Central memory CD8-positive, alpha-beta T cell (primary cell): Measurements from ENCODE around the gene GSPT1.
"Not testable (repeated sequence)": the region's sequence is repeated elsewhere in the genome, so short reads cannot be mapped to it uniquely, and the experiment has no call there.

Source experiments
- ATAC-seq: fragments of 150-1000 bp; cut with Tn5 transposase; replicated peaks from 2 replicates; pipeline ENCODE4 v1.10.0; 2022; ENCODE audit warnings: mild to moderate bottlenecking, moderate FRiP score, moderate number of reproducible peaks; ENCODE audit not compliant: poor library complexity, severe bottlenecking; ENCODE audit errors: extremely low read depth
- DNase-seq, 2 donors: peaks; one replicate each; pipeline ENCODE4 v3.0.0; 2021; ENCODE audit warnings: low spot score in 2 of 2
- H3K27ac Mint-ChIP-seq: one replicate; pipeline ENCODE4 v1.8.0; 2022; ENCODE audit warnings: low read depth, mild to moderate bottlenecking, moderate library complexity, mixed read lengths
- H3K27me3 Mint-ChIP-seq: one replicate; pipeline ENCODE4 v1.8.0; 2022; ENCODE audit warnings: mixed read lengths
- H3K36me3 Mint-ChIP-seq: one replicate; pipeline ENCODE4 v1.8.0; 2022; ENCODE audit warnings: mild to moderate bottlenecking, moderate library complexity, mixed read lengths; ENCODE audit not compliant: insufficient read depth
- H3K4me1 Mint-ChIP-seq: one replicate; pipeline ENCODE4 v1.8.0; 2022; ENCODE audit warnings: mixed read lengths
- H3K4me3 Mint-ChIP-seq: one replicate; pipeline ENCODE4 v1.8.0; 2022; ENCODE audit warnings: mild to moderate bottlenecking, moderate library complexity, mixed read lengths
- H3K9me3 Mint-ChIP-seq: one replicate; pipeline ENCODE4 v1.8.0; 2022; ENCODE audit warnings: mixed read lengths

GSPT1 gene

GRCh38 chr16:11835891-11836649 lies 79.7 kb downstream of the GSPT1 start:
- H3K4me1 Mint-ChIP-seq: no peaks in the 10 kb centered on the region
- no peaks in the 10 kb centered on the region for H3K27me3 Mint-ChIP-seq
- no peak for DNase-seq
- H3K9me3 Mint-ChIP-seq: no peaks in the 10 kb centered on the region
- no peak for ATAC-seq
- H3K4me3 Mint-ChIP-seq: no peak overlapping the region
- H3K27ac Mint-ChIP-seq: no peak overlapping the region
- peaks cover 45% of the 10 kb centered on the region for H3K36me3 Mint-ChIP-seq

- peaks cover 39% of the 10 kb centered on the region for H3K36me3 Mint-ChIP-seq
- DNase-seq: no peak
- no peaks in the 10 kb centered on the region for H3K4me1 Mint-ChIP-seq
- no peak overlapping the region for H3K27ac Mint-ChIP-seq
- no peak for ATAC-seq
- H3K27me3 Mint-ChIP-seq: no peaks in the 10 kb centered on the region
- H3K4me3 Mint-ChIP-seq: no peak overlapping the region
- H3K9me3 Mint-ChIP-seq: no peaks in the 10 kb centered on the region
Measured at GRCh38 chr16:11835309-11835708, 80.4 kb downstream of the GSPT1 start.

GRCh38 chr16:11833951-11834695 lies 81.6 kb downstream of the GSPT1 start:
- Mint-ChIP-seq H3K4me1 (no peaks in the 10 kb centered on the region), H3K9me3 (no peaks in the 10 kb centered on the region), H3K36me3 (peaks cover 27% of the 10 kb centered on the region), H3K4me3 (no peak overlapping the region), H3K27ac (no peak overlapping the region), H3K27me3 (no peaks in the 10 kb centered on the region)
- no peak for ATAC-seq
- DNase-seq: no peak

- no peaks in the 10 kb centered on the region for H3K9me3 Mint-ChIP-seq
- no peak overlapping the region for H3K4me3 Mint-ChIP-seq
- no peak for DNase-seq
- ATAC-seq: no peak
- no peaks in the 10 kb centered on the region for H3K27me3 Mint-ChIP-seq
- no peaks in the 10 kb centered on the region for H3K36me3 Mint-ChIP-seq
- no peak overlapping the region for H3K27ac Mint-ChIP-seq
- no peaks in the 10 kb centered on the region for H3K4me1 Mint-ChIP-seq
Measured at GRCh38 chr16:11828696-11829095, 87.1 kb downstream of the GSPT1 start.

- not testable (repeated sequence) for H3K4me3 Mint-ChIP-seq, DNase-seq, H3K36me3 Mint-ChIP-seq, ATAC-seq, H3K27ac Mint-ChIP-seq, H3K9me3 Mint-ChIP-seq, H3K27me3 Mint-ChIP-seq, H3K4me1 Mint-ChIP-seq
Measured at GRCh38 chr16:11825520-11826165, 90.1 kb downstream of the GSPT1 start.

- H3K9me3 Mint-ChIP-seq: no peaks in the 10 kb centered on the region
- H3K4me1 Mint-ChIP-seq: no peaks in the 10 kb centered on the region
- no peaks in the 10 kb centered on the region for H3K36me3 Mint-ChIP-seq
- no peaks in the 10 kb centered on the region for H3K27me3 Mint-ChIP-seq
- H3K27ac Mint-ChIP-seq: no peak overlapping the region
- no peak for ATAC-seq
- no peak overlapping the region for H3K4me3 Mint-ChIP-seq
- DNase-seq: no peak
Measured at GRCh38 chr16:11824362-11824761, 91.4 kb downstream of the GSPT1 start.

GRCh38 chr16:11823645-11824044 lies 92.1 kb downstream of the GSPT1 start:
- not testable (repeated sequence) for H3K4me3 Mint-ChIP-seq, H3K27ac Mint-ChIP-seq, DNase-seq, H3K4me1 Mint-ChIP-seq, H3K27me3 Mint-ChIP-seq, H3K36me3 Mint-ChIP-seq, H3K9me3 Mint-ChIP-seq, ATAC-seq

GRCh38 chr16:11819798-11820197 lies 96.0 kb downstream of the GSPT1 start:
- Mint-ChIP-seq H3K9me3 (no peaks in the 10 kb centered on the region), H3K4me3 (no peak overlapping the region), H3K4me1 (no peaks in the 10 kb centered on the region), H3K27me3 (no peaks in the 10 kb centered on the region), H3K27ac (no peak overlapping the region), H3K36me3 (no peaks in the 10 kb centered on the region)
- no peak for ATAC-seq
- DNase-seq: no peak

- H3K4me3 Mint-ChIP-seq, ATAC-seq, H3K27me3 Mint-ChIP-seq, H3K36me3 Mint-ChIP-seq, H3K9me3 Mint-ChIP-seq, H3K4me1 Mint-ChIP-seq, H3K27ac Mint-ChIP-seq, DNase-seq: not testable (repeated sequence)
Measured at GRCh38 chr16:11818970-11819369, 96.8 kb downstream of the GSPT1 start.
